ENCODE measurements around the gene CDHR5. TPM values are rescaled to one million over a fixed set of nuclear protein-coding genes. Genes with fewer than 3 reads are reported as not detected.

CDHR5 gene
- total and polyA plus RNA-seq, 9 of the 15 experiments (the other 6 are each of a cell fraction or from before 2014, with no cell fraction given), result 0.16 TPM; not detected in 8

GRCh38 chr11:627308-627576, 2.5 kb upstream of the CDHR5 start:
- Histone ChIP-seq H3K27me3 (ENCODE audit: control insufficient read depth in 2 of 2, insufficient read depth in 2 of 2, low read length in 2 of 2) (no peaks in the 10 kb centered on the region), H3K9me3 (replicated peaks; ENCODE audit: control insufficient read depth, insufficient read depth, low read depth, low read length) (no peaks in the 10 kb centered on the region), H3K79me2 (ENCODE audit: control insufficient read depth, insufficient read depth, low read length) (no peaks in the 10 kb centered on the region), H3K27ac (ENCODE audit: extremely low read depth, low read depth, low read length) (no peak overlapping the region), H4K20me1 (replicated peaks; ENCODE audit: control insufficient read depth, insufficient read depth, low read length) (no peaks in the 10 kb centered on the region), H3K4me1 (replicated peaks in 1 of 2; ENCODE audit: control insufficient read depth in 2 of 2, insufficient read depth in 2 of 2, low read length in 2 of 2) (peaks cover 0 to 38% of the 10 kb centered on the region in 2 experiments; a peak in 2 of 5 replicates), H3K4me2 (ENCODE audit: insufficient read depth, low read length) (no peak overlapping the region), H3K9ac (ENCODE audit: insufficient read depth in 1 of 2, low read depth in 2 of 2, low read length in 2 of 2) (no peak overlapping the region), H3K4me3 (no peak overlapping the region), H3K36me3 (ENCODE audit: control insufficient read depth, insufficient read depth, low read length) (peaks cover 8% of the 10 kb centered on the region; the same call in 1 of the 3 replicates), H3K9me1 (ENCODE audit: control insufficient read depth, insufficient read depth, low read length) (no peaks in the 10 kb centered on the region), H2AFZ (ENCODE audit: low read depth, low read length) (no peak overlapping the region)
- BruUV-seq (replicated peaks), result no TSS peak
- CTCF ChIA-PET (ENCODE audit: low intra/inter-chr PET ratio), result interaction anchor here (0.6 kb wide), 1 partner anchor 27 kb away, joined by 3 read pairs; no protein-coding TSS in a partner anchor
- intact Hi-C loops (cut with micrococcal nuclease), result no loop called here
- TF ChIP-seq TCFL5 (CRISPR knock-in tag; conservative IDR thresholded peaks at IDR 0.05) (no peak), SNIP1 (IDR thresholded peaks at IDR 0.05; ENCODE audit: low read depth) (no peak), MAFG (tag; conservative IDR thresholded peaks at IDR 0.05) (no peak), ZNF778 (CRISPR knock-in tag; IDR thresholded peaks at IDR 0.05) (no peak), MXI1 (IDR thresholded peaks at IDR 0.05; ENCODE audit: low read depth, low read length) (no peak), TRIM24 (IDR thresholded peaks at IDR 0.05) (no peak), DLX4 (CRISPR knock-in tag; IDR thresholded peaks at IDR 0.05) (no peak), ZKSCAN8 (CRISPR knock-in tag; IDR thresholded peaks at IDR 0.05) (no peak), KDM4B (IDR thresholded peaks at IDR 0.05; ENCODE audit: borderline replicate concordance in 2 of 2, low read depth in 1 of 2) (no peak), TSC22D4 (tag; IDR thresholded peaks at IDR 0.05) (no peak), RAD21 (CRISPR knock-in tag; conservative IDR thresholded peaks at IDR 0.05 in 1 of 2, IDR thresholded peaks at IDR 0.05 in 1 of 2) (no peak), CEBPG (CRISPR knock-in tag; IDR thresholded peaks at IDR 0.05) (no peak), CEBPG (tag; conservative IDR thresholded peaks at IDR 0.05 in 1 of 2, IDR thresholded peaks at IDR 0.05 in 1 of 2) (no peak), RAD51 (IDR thresholded peaks at IDR 0.05; ENCODE audit: borderline replicate concordance, low read depth) (no peak)
- TF ChIP-seq, protein P1, sequence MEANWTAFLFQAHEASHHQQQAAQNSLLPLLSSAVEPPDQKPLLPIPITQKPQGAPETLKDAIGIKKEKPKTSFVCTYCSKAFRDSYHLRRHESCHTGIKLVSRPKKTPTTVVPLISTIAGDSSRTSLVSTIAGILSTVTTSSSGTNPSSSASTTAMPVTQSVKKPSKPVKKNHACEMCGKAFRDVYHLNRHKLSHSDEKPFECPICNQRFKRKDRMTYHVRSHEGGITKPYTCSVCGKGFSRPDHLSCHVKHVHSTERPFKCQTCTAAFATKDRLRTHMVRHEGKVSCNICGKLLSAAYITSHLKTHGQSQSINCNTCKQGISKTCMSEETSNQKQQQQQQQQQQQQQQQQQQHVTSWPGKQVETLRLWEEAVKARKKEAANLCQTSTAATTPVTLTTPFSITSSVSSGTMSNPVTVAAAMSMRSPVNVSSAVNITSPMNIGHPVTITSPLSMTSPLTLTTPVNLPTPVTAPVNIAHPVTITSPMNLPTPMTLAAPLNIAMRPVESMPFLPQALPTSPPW (CRISPR knock-in tag; IDR thresholded peaks at IDR 0.05), result no peak
- TF ChIP-seq, protein P2, sequence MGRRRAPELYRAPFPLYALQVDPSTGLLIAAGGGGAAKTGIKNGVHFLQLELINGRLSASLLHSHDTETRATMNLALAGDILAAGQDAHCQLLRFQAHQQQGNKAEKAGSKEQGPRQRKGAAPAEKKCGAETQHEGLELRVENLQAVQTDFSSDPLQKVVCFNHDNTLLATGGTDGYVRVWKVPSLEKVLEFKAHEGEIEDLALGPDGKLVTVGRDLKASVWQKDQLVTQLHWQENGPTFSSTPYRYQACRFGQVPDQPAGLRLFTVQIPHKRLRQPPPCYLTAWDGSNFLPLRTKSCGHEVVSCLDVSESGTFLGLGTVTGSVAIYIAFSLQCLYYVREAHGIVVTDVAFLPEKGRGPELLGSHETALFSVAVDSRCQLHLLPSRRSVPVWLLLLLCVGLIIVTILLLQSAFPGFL (CRISPR knock-in tag; IDR thresholded peaks at IDR 0.05), result no peak
- no peak for DNase-seq (ENCODE audit: extremely low read depth in 1 of 4, low spot score in 3 of 4)
- in situ Hi-C loops (cut with MboI), result no loop called here
- ATAC-seq, result no peak
- no CpG with 5 or more reads among the region's 28 CpGs for WGBS (ENCODE audit: insufficient coverage, low coverage, missing lambda C conversion rate)
- POLR2A ChIA-PET, result no interaction called here
- no peak for FAIRE-seq
